CD4-positive, alpha-beta T cell treated with Interleukin-2 at 100 ng/mL for 4 hours (primary cell): ENCODE data around the gene AOX1.
"Not testable (repeated sequence)": the region's sequence is repeated elsewhere in the genome, so short reads cannot be mapped to it uniquely, and the experiment has no call there.

Experiments used
- DNase-seq: peaks from one replicate; pipeline ENCODE4 v3.0.0-alpha.2; 2020; ENCODE audit warnings: low spot score

The AOX1 gene

GRCh38 chr2:200665626-200666453, 80.0 kb downstream of the AOX1 start:
- no peak for DNase-seq

- DNase-seq = no peak
Observed at GRCh38 chr2:200667413-200667812, 81.6 kb downstream of the AOX1 start.

GRCh38 chr2:200668478-200668877, 82.7 kb downstream of the AOX1 start:
- no peak for DNase-seq

GRCh38 chr2:200669308-200669707, 83.5 kb downstream of the AOX1 start:
- DNase-seq = no peak

GRCh38 chr2:200670313-200670712, 84.5 kb downstream of the AOX1 start:
- DNase-seq = no peak

- DNase-seq = no peak
Observed at GRCh38 chr2:200670751-200671150, 84.9 kb downstream of the AOX1 start.

GRCh38 chr2:200673191-200673590, 87.4 kb downstream of the AOX1 start:
- DNase-seq = no peak

GRCh38 chr2:200674837-200675236, 89.0 kb downstream of the AOX1 start:
- no peak for DNase-seq

- no peak for DNase-seq
Observed at GRCh38 chr2:200677171-200677570, 91.4 kb downstream of the AOX1 start.

- DNase-seq = no peak
Observed at GRCh38 chr2:200677721-200678532, 92.1 kb downstream of the AOX1 start.

GRCh38 chr2:200679127-200679526, 93.3 kb downstream of the AOX1 start:
- no peak for DNase-seq

GRCh38 chr2:200679535-200679934, 93.7 kb downstream of the AOX1 start:
- no peak for DNase-seq

- DNase-seq = no peak
Observed at GRCh38 chr2:200681697-200682096, 95.9 kb downstream of the AOX1 start.

- DNase-seq = not testable (repeated sequence)
Observed at GRCh38 chr2:200682407-200682806, 96.6 kb downstream of the AOX1 start.

GRCh38 chr2:200687922-200688920, 102.4 kb downstream of the AOX1 start:
- no peak for DNase-seq

GRCh38 chr2:200689115-200689514, 103.3 kb downstream of the AOX1 start:
- no peak for DNase-seq

GRCh38 chr2:200693836-200694470, 108.1 kb downstream of the AOX1 start:
- no peak for DNase-seq

- DNase-seq = no peak
Observed at GRCh38 chr2:200695191-200695590, 109.4 kb downstream of the AOX1 start.

GRCh38 chr2:200695601-200696000, 109.8 kb downstream of the AOX1 start:
- DNase-seq = no peak

- DNase-seq = no peak
Observed at GRCh38 chr2:200698217-200698616, 112.4 kb downstream of the AOX1 start.

GRCh38 chr2:200699310-200699709, 113.5 kb downstream of the AOX1 start:
- no peak for DNase-seq
